ENCODE data around the gene GLRA1.
A peak's percentile ranks its signal among the peaks of the same experiment; 100 is the strongest.
"Not testable (repeated sequence)": the region's sequence is repeated elsewhere in the genome, so short reads cannot be mapped to it uniquely, and the experiment has no call there.

Gene GLRA1

GRCh38 chr5:151886546-151887275 is 37.9 kb downstream of the GLRA1 start:
- no peak for DNase-seq (ENCODE audit: extremely low read depth in 1 of 2, low read depth in 1 of 2)

GRCh38 chr5:151885138-151885908 is 39.3 kb downstream of the GLRA1 start:
- DNase-seq (ENCODE audit: extremely low read depth in 1 of 2, low read depth in 1 of 2): no peak

GRCh38 chr5:151881621-151882225 is 42.9 kb downstream of the GLRA1 start:
- no peak for DNase-seq (ENCODE audit: extremely low read depth in 1 of 2, low read depth in 1 of 2)

DNA sequence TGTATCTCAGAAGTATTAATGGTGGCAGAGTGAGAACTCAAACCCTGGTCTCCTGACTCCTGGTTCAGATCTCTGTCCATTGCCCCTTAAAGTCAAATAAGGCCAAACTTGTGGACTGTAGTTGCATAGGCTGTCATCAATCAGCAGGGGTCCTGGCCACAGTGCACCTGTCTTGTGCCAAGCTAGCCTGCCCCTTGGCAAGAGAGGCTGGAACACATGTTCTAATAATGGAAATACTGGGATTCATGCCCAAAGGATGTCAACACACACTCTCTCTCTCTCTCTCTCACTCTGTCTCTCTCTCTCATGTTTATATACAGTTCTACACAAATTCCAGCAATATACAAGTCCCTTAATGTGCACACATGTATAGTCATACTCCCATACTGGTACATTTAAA is 44.3 kb downstream of the GLRA1 start:
- DNase-seq (ENCODE audit: extremely low read depth in 1 of 2, low read depth in 1 of 2): no peak

DNA sequence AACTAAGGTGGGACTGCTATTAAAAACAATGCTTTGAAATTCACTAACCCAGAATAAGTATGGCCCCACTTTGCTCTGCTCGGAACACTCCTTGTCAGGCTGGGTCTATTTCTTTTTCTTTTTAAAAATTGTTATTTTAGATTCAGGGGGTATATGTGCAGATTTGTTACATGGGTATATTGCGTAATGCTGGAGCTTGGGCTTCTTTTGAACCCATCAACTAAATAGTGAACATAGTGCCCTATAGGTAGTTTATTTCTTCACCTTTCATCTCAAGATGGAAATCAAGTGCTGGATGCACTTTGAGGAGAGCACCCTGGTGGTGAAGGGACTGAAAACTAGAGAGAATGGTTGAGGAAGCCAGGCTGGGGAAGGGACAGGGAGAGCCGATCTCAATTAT is 51.0 kb downstream of the GLRA1 start:
- DNase-seq (ENCODE audit: extremely low read depth in 1 of 2, low read depth in 1 of 2): no peak

DNA sequence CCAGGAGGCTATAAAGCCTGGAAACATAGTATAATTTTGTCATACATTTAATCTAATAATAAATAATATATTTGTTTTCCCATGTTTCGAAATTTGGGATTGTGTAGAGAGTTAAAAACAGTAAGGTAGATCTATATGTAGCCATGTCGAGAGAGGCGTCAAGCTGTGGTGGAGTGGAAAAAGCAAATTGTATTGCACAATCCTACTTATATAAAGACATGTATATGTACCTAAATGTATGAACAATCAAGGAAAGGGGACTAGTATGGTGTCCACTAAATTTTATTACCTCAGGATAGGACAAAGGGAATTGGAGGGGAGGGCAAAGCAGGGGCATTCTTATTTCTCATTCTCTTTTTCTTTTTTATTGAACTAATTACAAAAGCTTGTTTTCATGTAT is 52.0 kb downstream of the GLRA1 start:
- DNase-seq (ENCODE audit: extremely low read depth in 1 of 2, low read depth in 1 of 2): no peak

DNA sequence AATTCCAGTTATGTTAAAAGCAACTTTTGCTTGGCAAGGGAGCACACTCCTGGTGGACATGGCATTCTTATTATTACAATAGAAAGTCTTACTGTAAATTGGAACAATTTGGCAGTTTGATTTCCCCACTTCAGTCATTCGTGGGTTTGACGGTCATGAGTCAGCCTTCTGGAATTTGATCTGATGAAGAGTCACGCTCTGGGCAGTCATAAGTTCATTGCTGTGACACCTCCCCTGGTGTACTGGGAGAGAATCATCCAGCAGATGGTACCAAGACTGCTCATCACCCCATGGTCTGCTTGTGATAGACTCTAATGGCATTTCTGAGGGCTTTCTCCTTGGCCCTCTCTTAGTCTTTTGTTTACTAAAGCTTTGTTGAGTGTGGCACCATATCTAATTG is 53.8 kb downstream of the GLRA1 start:
- no peak for DNase-seq (ENCODE audit: extremely low read depth in 1 of 2, low read depth in 1 of 2)

- no peak for DNase-seq (ENCODE audit: extremely low read depth in 1 of 2, low read depth in 1 of 2)
These were observed 54.4 kb downstream of the GLRA1 start for GRCh38 chr5:151870271-151870670.

DNA sequence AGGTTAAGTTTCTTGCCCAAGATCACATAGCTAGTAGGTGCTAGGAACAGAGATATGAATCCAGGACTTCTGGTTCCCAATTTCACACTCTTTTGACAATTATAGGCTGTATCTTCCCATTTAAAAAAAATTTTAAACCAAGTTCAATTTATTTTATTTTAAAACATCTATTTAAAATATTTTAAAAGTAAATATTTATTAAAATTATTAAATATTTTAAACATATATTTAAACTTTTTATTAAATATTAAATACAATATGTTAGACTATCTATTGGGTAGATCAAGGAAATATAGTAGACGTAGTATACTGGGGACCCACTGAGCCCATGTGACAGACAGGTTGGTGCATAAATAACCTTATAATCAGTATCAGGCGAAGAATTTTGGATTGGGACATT is 54.8 kb downstream of the GLRA1 start:
- no peak for DNase-seq (ENCODE audit: extremely low read depth in 1 of 2, low read depth in 1 of 2)

GRCh38 chr5:151868451-151868850 is 56.2 kb downstream of the GLRA1 start:
- no peak for DNase-seq (ENCODE audit: extremely low read depth in 1 of 2, low read depth in 1 of 2)

GRCh38 chr5:151864061-151864748 is 60.4 kb downstream of the GLRA1 start:
- no peak for DNase-seq (ENCODE audit: extremely low read depth in 1 of 2, low read depth in 1 of 2)

DNA sequence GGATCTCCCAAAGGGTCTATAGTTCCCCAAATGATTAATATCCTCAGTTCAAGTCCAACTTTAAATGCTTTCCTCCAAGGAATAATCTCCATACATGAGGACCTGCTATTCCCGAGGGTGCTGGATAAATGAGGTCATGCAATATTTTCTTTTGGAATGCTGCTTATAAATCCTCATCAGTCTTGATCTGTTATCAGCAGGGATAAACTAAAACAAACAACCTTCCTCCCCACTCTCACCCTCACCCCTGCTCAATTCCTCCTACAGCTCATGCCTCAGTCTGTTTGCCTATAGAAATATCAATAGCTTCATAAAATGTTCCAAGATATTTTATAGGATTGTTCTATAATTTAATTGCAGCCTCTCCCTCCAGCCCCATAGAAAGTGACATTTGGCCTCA is 61.1 kb downstream of the GLRA1 start:
- DNase-seq (ENCODE audit: extremely low read depth in 1 of 2, low read depth in 1 of 2): no peak

DNA sequence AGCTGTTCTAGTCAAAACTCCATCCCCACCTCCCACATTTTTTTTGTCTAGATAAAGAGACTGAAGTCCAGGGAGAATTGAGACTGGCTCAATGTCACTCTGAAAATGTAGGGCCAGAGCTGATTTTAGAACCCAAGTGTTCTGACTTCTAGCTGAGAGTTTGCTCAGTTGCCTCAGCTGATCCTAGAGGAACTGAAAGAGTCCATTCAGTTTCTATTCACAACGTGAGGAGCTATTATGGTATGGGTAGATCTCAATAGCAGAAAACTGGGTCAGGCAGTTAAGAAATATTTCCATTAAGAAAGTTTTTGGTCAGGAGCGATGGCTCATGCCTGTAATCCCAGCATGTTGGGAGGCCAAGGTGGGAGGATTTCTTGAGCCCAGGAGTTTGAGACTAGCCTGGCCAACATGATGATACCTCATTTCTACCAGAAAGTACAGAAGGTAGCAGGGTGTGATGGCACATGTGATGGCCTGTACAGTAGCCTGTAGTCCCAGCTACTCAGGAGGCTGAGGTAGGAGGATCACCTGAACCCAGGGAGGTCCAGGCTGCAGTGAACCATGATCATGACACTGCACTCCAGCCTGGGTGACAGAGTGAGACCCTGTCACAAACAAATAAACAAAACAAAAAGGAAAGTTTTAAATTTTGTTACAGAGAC is 61.7 kb downstream of the GLRA1 start:
- no peak for DNase-seq (ENCODE audit: extremely low read depth in 1 of 2, low read depth in 1 of 2)

DNA sequence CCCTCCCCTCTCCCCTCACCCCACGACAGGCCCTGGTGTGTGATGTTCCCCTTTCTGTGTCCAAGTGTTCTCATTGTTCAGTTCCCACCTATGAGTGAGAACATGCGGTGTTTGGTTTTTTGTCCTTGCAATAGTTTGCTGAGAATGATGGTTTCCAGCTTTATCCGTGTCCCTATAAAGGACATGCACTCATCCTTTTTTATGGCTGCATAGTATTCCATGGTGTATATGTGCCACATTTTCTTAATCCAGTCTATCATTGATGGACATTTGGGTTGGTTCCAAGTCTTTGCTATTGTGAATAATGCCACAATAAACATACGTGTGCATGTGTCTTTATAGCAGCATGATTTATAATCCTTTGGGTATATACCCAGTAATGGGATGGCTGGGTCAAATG is 63.8 kb downstream of the GLRA1 start:
- not testable (repeated sequence) for DNase-seq (ENCODE audit: extremely low read depth in 1 of 2, low read depth in 1 of 2)

DNA sequence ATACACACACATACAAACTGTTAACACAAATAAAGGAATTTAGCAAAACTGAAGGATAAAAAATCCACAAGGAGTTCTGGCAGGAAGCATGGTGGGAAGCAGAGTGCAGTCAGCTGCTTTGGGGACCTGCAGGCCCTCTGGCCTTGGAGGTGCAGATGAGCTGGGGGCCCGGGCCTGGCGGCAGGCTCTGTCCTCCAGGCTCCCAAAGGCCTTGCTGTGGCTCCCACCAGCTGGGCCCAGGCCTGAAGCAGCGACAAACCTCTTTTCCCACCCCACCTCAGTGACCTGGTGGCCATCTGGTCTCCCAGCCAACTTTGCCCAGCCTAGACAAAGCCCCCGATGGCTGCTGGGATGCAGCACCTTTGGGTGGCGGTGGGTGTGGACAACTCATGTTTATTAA is 67.8 kb downstream of the GLRA1 start:
- DNase-seq (ENCODE audit: extremely low read depth in 1 of 2, low read depth in 1 of 2): no peak

GRCh38 chr5:151855701-151856100 is 69.0 kb downstream of the GLRA1 start:
- no peak for DNase-seq (ENCODE audit: extremely low read depth in 1 of 2, low read depth in 1 of 2)

GRCh38 chr5:151847871-151848270 is 76.8 kb downstream of the GLRA1 start:
- no peak for DNase-seq (ENCODE audit: extremely low read depth in 1 of 2, low read depth in 1 of 2)

- DNase-seq (ENCODE audit: extremely low read depth in 1 of 2, low read depth in 1 of 2): no peak
These were observed 77.9 kb downstream of the GLRA1 start for GRCh38 chr5:151846765-151847164.

DNA sequence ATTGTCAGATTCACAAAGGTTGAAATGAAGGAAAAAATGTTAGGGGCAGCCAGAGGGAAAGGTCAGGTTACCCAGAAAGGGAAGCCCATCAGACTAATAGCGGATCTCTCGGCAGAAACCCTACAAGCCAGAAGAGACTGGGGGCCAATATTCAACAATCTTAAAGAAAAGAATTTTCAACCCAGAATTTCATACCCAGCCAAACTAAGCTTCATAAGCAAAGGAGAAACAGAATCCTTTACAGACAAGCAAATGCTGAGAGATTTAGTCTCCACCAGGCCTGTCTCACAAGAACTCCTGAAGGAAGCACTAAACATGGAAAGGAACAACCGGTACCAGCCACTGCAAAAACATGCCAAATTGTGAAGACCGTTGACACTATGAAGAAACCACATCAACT is 91.8 kb downstream of the GLRA1 start:
- DNase-seq (ENCODE audit: extremely low read depth in 1 of 2, low read depth in 1 of 2): not testable (repeated sequence)

GRCh38 chr5:151829370-151829769 is 95.3 kb downstream of the GLRA1 start:
- DNase-seq (ENCODE audit: extremely low read depth in 1 of 2, low read depth in 1 of 2): no peak

DNA sequence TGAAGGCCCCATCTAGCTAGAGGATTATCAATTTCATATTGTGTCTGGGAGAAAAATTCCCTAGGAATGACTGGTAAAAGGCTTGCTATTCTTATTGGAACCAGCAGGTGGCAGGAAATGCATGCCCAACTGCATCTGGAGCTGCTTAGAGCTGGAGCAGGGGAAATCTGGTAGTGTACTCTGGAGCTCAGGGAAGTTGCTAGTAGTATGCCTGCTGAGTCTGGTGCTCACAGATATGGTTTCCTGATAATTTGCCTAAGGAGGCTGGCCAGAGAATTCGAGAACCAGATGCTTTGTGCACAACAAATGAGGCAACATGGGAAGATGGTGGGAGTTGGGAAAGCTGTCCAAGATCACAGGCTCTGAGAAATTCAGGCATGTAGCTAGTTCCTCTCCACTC is 99.2 kb downstream of the GLRA1 start:
- DNase-seq (ENCODE audit: extremely low read depth in 1 of 2, low read depth in 1 of 2): peak in 1 of 2 donors; percentile 0

All from activated CD8-positive, alpha-beta memory T cell treated with anti-CD3 and anti-CD28 coated beads for 1 hour (primary cell).